ENCODE results near the gene PGC.

The PGC gene

GRCh38 chr6:41748542-41748941 is 1.3 kb upstream of the PGC start:
- no peak for DNase-seq

DNA sequence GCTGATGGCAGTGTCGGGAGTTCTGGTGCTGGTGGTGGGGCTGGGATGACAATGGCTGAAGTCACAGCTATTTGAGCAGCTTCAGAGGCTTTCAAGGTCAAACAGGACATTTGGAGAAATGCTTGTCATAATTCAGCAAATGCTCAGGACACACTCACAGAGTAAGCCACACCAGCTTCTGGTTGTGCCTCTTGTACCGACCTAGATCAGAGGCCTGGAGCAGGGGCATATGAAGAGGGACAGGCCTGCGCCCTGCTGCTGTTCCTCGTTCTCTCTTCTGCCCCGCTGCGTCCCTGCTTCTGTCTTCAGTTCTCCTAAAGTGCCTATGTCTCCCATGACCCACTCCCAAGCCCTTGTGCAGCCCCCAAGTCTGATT is 893 bp upstream of the PGC start:
- no peak for DNase-seq

GRCh38 chr6:41746107-41746506 is 1.1 kb downstream of the PGC start:
- no peak for DNase-seq

GRCh38 chr6:41744236-41744787 is 2.9 kb downstream of the PGC start:
- DNase-seq = no peak

GRCh38 chr6:41743406-41744235 is 3.6 kb downstream of the PGC start:
- no peak for DNase-seq

- no peak for DNase-seq
Measured at GRCh38 chr6:41741625-41742490, 5.3 kb downstream of the PGC start.

DNA sequence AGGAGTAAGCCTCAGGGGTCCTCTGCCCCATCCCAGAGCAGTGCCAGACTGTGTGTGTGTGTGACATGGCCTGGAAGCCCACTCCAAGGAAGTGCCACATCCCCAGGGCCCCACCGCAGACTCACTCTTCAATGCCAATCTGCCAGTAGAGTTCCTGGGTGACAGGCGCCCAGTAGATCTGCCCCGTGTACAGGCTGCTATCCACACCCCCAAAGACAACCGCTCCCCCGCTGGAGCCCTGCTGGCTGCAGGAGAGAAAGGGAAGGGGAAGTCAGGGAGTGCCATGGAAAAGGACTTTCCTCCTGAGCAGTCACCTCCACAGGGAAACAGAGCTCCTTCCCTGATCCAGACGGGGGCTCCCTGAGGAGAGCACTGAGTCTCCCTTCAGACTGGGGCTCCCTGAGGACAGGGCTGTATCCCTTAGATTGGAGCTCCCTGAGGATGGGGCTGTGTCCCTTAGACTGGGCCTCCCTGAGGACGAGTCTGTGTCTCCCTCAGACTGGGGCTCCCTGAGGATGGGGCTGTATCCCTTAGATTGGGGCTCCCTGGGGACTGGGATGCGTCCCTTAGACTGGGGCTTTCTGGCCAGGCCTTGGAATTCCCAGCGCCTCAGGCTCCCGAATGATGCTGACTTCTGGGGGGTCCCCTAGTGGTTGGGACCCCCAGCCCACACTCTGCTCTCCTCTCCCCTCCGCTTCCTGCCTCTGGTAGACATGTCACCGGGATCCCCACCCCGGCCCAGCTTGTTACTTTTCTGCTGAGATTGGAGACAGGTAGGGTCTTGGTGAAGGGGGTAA is 6.6 kb downstream of the PGC start:
- DNase-seq = no peak

- no peak for DNase-seq
Measured at GRCh38 chr6:41739041-41739440, 8.2 kb downstream of the PGC start.

DNA sequence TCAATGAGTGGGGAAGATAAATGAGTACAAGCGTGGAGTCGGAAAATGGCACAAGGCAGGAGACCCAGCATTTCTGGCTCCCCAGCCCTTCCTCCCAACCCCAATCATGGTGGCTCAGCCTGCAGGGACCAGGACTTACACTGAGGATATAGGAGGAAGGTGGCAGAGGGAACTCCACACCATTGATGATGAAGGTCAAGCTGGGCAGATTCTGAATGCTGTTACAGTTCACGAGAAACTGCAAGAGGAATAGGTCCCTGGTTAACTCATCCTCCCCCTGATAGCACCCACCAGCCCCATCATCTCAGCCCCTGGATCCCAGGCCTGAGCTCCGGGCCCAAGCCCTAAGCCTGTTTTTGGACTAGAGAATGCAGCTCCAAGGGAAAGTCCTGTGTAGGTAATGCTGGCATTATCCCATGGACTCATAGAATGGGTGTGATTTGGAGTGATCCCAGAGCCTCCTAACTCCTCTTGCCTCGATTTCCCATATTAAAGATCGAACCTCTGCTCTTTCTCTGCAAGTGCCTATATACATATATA is 9.5 kb downstream of the PGC start:
- no peak for DNase-seq

DNA sequence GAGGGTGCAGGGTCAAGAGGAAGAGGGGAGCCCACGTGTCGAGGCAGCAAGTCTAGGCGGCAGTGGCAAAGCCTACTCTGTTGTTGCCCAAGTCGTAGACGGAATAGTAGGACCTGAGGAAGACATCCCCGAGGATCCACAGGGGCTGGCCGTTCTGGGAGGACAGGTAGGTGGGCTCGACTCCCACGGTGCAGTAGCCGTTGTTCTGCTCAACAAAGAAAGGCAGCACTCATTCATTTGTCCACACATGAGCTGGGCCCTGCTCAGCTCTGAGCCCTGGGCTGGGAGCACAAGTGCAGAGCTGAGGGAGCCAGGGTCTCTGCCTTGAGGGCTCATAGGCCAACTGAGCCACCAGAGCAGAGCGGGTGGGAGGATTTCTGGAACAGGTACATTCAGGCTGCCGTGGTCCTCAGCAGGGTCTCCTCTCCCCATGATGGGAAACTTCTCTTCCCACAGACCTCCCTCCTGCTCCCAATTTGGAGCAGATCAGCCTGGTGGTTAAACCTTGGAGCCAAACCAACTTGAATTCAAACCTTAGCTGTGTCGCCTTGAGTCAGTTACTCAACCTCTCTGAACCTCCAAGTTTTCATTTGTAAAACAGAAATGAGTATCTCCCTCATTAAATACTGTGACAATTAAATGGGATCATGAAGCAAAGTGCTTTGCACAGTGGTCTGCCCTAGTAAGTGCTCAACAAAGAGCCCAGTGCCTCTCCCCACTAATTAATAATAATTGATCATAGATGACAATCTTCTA is 10.2 kb downstream of the PGC start:
- DNase-seq = no peak

- no peak for DNase-seq
Measured at GRCh38 chr6:41736186-41736733, 10.9 kb downstream of the PGC start.

- peak; percentile 57 to 98 (median 90) for DNase-seq
Measured at GRCh38 chr6:41735427-41736185, 11.6 kb downstream of the PGC start, which contains the start of gene TFEB. Gene TFEB (minus strand): TSS chr6:41735608. CDS start chr6:41691213, 44,395 bp downstream.

DNA sequence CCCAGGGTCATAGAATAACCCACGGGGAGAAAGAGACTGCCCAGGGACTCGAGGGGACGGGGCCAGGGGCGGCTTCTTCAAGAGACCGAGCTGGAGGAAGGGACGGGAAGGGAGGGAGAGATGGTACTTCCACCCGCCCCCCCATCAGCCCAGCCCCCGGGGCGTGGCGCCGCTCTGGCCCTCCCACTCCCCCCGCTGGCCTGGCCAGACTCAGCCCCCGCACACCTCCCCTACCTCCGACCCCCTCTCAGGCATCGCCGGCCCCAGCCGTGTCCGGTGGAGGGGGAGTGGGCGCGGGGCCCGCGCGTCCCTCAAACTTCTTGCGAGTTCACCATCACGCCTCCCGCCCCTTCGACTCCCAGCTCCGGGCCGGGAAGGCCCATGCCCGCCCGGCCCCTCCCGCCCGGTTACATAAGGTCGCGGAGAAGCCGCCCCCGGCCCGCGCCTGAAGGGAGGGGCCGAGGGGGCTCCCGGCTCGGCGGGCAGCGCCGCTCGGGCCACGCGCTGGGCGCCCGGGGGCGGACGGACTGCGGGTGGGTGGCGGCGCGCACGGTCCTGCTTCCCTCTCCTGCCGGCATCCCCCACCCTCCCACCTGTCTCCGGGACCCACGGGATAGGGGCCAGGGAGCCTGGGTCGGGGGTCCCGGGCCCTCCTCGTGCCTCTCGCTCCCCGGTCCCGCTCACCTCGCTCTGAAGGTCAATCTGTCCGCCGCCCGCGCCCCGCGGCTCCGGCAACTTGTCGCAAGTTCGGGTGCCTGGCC is 12.4 kb downstream of the PGC start:
- DNase-seq = peak in 50 of 51 donors; percentile 52 to 97 (median 84)

DNA sequence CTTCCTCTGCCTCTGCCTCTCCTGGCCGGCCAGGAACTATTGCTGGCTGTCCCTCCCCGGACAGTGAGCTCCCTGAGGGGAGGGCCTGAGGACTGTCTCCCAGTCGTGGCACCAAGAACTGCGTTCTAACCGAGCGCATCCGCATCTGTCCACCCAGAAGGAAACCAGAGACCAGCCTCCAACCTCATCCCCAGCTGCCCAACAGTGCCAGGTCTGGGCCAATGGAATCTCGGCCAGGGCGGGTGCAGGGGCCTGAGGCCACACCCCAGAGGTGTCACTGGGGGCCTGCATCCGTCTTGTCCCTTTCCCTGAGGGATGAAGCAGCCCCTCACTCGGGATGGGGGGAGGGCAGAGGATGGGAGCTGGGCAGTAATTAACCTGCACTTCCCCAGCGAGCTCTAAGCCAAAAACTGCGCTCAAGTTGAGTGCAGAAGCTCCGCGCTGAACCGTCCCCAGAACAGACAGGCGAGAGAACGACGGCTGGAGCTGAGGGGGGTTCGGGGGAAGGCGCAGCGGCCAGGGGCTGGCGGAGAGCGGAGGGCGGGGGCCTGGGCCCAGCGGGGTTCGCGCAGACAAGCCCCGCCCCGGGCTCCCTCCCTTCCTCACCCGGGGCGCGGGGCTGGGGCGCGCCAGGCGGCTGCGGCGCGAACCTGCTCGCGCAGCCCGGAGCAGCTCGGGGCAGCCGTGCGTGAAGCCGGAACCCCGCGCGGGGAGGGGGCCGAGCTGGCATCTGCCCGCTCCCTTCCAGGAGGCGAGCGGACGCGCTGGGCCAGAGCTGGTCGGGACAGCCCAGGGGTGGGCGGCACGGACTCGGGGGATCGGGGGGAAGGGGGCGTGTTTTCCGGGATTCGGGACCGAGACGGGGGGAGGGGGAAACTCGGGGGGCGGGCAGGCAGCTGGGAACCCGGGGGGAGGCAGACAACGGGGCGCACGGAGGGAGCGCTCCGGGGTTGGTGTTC is 13.2 kb downstream of the PGC start:
- DNase-seq = peak in 50 of 51 donors; percentile 31 to 97 (median 84)

DNA sequence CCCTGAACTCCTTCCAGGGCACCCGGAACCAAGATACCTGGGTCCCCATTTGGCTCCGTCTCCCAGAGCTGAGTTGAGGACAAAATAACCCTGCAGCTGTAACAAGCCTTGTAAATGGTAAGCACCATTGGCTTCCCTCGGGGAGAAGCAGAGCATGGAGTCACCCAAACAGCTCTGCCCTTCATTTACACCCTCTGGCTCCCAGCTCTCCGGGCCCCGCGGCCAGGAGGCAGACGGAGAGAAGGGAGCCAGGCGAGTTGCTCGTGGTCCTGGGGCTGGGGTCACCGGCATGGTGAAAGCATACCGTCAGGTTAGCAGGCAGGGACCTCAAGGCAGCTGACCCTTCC is 13.9 kb downstream of the PGC start:
- DNase-seq = peak in 2 of 51 donors; percentile 61 to 74

DNA sequence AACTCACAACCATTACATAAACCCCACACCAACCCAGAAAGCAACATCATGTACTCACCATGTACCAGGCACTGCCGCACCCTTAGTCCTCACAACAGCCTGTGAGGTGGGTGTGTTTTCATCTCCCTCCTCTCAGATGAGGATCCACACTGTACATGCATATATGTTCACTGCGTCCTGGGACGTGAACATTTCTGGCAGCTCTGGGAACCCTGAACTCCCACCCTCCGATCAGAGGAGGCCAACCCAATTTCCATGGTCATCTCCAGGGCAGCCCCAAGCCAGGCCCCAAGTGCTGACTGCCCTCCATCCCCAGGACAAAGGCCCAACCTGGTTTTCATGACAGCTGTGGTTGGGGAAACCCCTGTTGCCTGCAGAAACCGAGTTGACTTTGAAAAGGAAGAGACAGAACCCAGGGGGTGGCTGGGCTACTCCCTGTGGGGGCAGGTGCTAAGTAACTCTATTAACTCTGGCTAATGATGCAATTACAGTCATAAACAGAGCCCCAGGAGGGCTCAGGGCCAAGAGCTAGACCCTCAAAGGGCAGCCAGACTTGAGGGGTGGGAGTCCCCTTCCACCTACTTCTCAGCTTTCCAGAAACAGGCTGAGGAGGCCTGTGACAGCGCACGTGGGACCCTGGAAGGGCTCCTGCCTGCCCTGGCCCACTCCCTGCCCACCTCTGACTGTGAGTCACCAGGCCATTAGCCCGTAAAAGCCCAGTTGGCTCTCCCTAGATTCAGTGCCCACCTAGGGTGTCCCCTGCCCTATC is 14.4 kb downstream of the PGC start:
- DNase-seq = peak in 9 of 51 donors; percentile 26 to 76 (median 50)
